ENCODE results near the gene ZSCAN12.

GRCh38 chr6:28333047-28333446 is 66.5 kb downstream of the ZSCAN12 start:
- no peak for TF ChIP-seq CTCF (conservative IDR thresholded peaks at IDR 0.05; ENCODE audit: low read length)
- no peak for TF ChIP-seq EZH2phosphoT487 (IDR thresholded peaks at IDR 0.05; ENCODE audit: borderline replicate concordance, low read depth, low read length)
